OCI-LY7 (cell line): ENCODE data around the gene TNXB. TPM values are rescaled to one million over a fixed set of nuclear protein-coding genes. Genes with fewer than 3 reads are reported as not detected.

Experiments used
- BruUV-seq: library from RNA; stranded (reverse); fragments of 400-500 nt; replicated peaks from 2 replicates; lab custom pipeline; 2021; lab: Mats Ljungman, UMichigan
- CTCF ChIA-PET: fragments of 300-600 bp; sonication (Branson Sonifier 250); formaldehyde crosslinking; loops from one replicate; lab custom pipeline; 2022; ENCODE audit warnings: antibody characterized with exemption; ENCODE audit not compliant: unreplicated experiment; lab: Charles Lee
- POLR2A ChIA-PET: fragments of 300-600 bp; sonication (Branson Sonifier 250); formaldehyde crosslinking; loops from one replicate; lab custom pipeline; 2022; ENCODE audit warnings: antibody characterized with exemption; lab: Charles Lee
- DNase-seq: peaks from one replicate; pipeline ENCODE4 v3.0.0-alpha.2; 2015; ENCODE audit warnings: low spot score
- H2AFZ ChIP-seq: fragments of 200-600 bp; sonication (generic), shearing (Covaris generic); 2 replicates; pipeline ENCODE4 v1.6.1; 2014; ENCODE audit warnings: mild to moderate bottlenecking, antibody characterized with exemption, low read length, moderate library complexity
- H3K27ac ChIP-seq: fragments of 200-600 bp; sonication (generic); 2 replicates; pipeline ENCODE4 v1.5.1; 2014; ENCODE audit warnings: mixed run types, low read depth, mild to moderate bottlenecking, moderate library complexity, low read length, inconsistent platforms; ENCODE audit not compliant: poor library complexity, severe bottlenecking
- H3K36me3 ChIP-seq: fragments of 200-600 bp; sonication (generic); 2 replicates; pipeline ENCODE4 v1.6.1; 2014; ENCODE audit warnings: mild to moderate bottlenecking, antibody characterized with exemption, low read length, moderate library complexity, mixed read lengths; ENCODE audit not compliant: insufficient read depth
- H3K4me1 ChIP-seq: fragments of 200-600 bp; sonication (generic); 2 replicates; pipeline ENCODE4 v1.5.1; 2014; ENCODE audit warnings: mild to moderate bottlenecking, low read length; ENCODE audit not compliant: insufficient read depth, poor library complexity, severe bottlenecking
- H3K4me2 ChIP-seq: fragments of 200-600 bp; sonication (generic); 2 replicates; pipeline ENCODE4 v1.6.1; 2014; ENCODE audit warnings: mild to moderate bottlenecking, low read length
- H3K4me3 ChIP-seq: fragments of 200-600 bp; sonication (generic); 2 replicates; pipeline ENCODE4 v1.5.1; 2014; ENCODE audit warnings: mild to moderate bottlenecking, low read depth, low read length; ENCODE audit not compliant: poor library complexity, severe bottlenecking
- H3K79me2 ChIP-seq: fragments of 200-600 bp; sonication (generic); 2 replicates; pipeline ENCODE4 v1.6.1; 2016; ENCODE audit warnings: low read depth, mild to moderate bottlenecking, low read length, moderate library complexity, mixed read lengths; ENCODE audit not compliant: insufficient read depth
- H3K9me2 ChIP-seq: fragments of 200-600 bp; sonication (generic); 2 replicates; pipeline ENCODE4 v1.6.1; 2016; ENCODE audit warnings: mild to moderate bottlenecking, low read length, mixed read lengths; ENCODE audit not compliant: insufficient read depth
- H3K9me3 ChIP-seq: fragments of 200-600 bp; sonication (generic); 2 replicates; pipeline ENCODE4 v1.6.1; 2014; ENCODE audit warnings: mild to moderate bottlenecking, mixed run types, low read length, mixed read lengths
- H4K20me1 ChIP-seq: fragments of 200-600 bp; sonication (generic); 2 replicates; pipeline ENCODE4 v1.6.1; 2014; ENCODE audit warnings: mild to moderate bottlenecking, antibody characterized with exemption, low read length, moderate library complexity, mixed read lengths; ENCODE audit not compliant: insufficient read depth
- EZH2phosphoT487 ChIP-seq: fragments of 200-600 bp; sonication (generic); IDR thresholded peaks from 2 replicates; pipeline ENCODE4 v1.6.1; 2018; ENCODE audit warnings: low read depth, borderline replicate concordance, mild to moderate bottlenecking, mixed run types, antibody characterized with exemption, low read length, moderate library complexity, mixed read lengths
- intact Hi-C: fragments of 100-400 bp; cut with micrococcal nuclease; formaldehyde crosslinking; loops from one replicate; pipeline ENCODE4 v1.10.0; 2022; ENCODE audit not compliant: unreplicated experiment
- total RNA-seq, 2 experiments: library from RNA; depleted of rRNA in 1 of 2; stranded (reverse); fragments of >200 nt in 1 of 2; shearing (Covaris generic) in 1 of 2; gene quantifications; 2 replicates each; pipeline ENCODE4 v1.2.3, GENCODE V29; 2014 to 2022
- TF ChIP-seq, protein P1 (sequence below): fragments of 200-600 bp; sonication (generic); conservative IDR thresholded peaks from 2 replicates; pipeline ENCODE4 v1.5.1; 2014; ENCODE audit warnings: mild to moderate bottlenecking, antibody characterized with exemption, low read length, moderate library complexity, mixed read lengths

Gene TNXB
- total RNA-seq, 2 experiments from 2014 or later = 1.7 to 9.2 TPM

DNA sequence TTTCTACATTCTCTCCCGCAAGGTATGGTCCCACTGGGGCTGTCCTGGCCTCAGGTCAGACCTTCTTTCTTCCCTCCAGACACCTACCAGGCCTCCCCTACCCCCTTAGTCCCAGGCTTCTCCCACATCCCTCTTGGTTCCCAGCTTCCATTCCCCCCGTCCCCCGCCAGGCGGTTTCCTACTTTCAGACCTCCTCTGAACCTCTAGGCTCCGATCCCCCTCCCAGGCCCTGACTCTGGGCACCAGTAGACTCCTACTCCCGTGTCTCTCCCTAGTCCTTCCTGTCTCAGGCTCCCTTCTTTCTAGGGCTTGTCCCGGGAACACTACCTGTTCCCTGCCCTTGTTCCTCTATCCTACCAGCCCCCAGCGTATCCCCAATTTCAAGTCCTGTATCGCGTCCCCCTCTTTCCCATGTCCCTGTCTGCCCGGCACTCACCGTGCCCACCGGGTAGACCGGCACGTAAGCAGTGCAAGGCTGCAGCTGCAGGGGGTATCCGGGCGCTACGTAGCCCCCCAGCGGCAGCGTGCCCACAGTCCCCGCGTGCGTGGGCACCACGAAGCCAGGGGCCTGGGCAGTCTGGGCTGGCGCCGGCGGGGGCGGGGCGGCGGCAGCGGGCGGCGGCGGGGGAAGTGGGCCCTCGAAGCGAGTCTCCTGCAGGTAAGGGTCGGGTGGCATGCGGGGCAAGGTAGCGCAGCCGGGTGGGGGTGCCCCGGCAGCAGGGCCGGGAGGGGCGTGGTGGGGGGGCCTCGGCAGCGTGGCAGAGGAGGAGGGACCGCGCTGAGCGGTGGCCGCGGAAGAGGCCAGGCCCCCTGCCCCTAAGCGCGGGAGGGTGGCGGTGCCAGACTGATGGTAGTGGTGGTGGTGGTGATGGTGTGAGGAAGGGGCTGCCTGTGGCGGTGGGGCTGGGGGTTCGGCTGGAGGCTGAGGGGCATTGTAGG lies 41.1 kb upstream of the TNXB start:
- intact Hi-C loops = no loop called here
- POLR2A ChIA-PET = no interaction called here

DNA sequence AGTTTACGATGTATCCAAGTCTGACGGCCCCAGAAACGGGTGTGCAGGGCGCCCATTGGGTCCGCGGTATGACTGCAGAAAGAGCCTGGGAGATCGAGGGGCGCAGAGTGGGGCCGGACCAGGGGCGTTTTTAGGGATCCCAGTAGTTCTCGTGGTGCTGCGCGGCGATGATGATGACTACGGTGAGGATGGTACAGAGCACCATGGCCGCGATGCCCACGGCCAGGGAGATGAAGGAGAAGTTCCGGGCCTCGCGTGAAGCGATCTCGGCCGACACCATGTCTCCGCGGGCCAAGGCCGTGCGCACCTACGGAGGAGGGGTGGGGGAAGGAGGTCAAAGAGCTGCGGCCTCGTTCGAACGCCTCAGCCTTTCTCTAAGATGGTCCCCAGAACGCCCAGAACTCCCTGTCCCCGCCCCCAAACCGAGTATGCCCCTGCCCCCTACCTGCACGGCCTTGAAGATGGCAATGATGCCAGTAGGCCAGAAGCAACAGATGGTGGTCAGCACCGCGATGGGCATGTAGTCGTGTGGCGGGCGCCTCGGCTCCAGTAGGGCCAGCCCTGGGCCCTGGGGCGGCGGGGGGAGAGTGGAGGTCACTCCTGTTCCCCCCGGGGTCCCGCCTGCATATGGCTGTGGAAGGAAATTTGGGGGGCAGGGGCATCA lies 40.1 kb upstream of the TNXB start:
- POLR2A ChIA-PET = no interaction called here
- CTCF ChIA-PET = no interaction called here
- no peaks in the 10 kb centered on the region for H3K79me2 ChIP-seq
- no peaks in the 10 kb centered on the region for H3K9me3 ChIP-seq
- peaks cover 12% of the 10 kb centered on the region for H3K4me1 ChIP-seq
- no peaks in the 10 kb centered on the region for H4K20me1 ChIP-seq
- intact Hi-C loops = no loop called here
- no peaks in the 10 kb centered on the region for H3K36me3 ChIP-seq
- no TSS peak for BruUV-seq
- no peak overlapping the region for H3K4me2 ChIP-seq
- TF ChIP-seq EZH2phosphoT487 = no peak
- TF ChIP-seq, protein P1, sequence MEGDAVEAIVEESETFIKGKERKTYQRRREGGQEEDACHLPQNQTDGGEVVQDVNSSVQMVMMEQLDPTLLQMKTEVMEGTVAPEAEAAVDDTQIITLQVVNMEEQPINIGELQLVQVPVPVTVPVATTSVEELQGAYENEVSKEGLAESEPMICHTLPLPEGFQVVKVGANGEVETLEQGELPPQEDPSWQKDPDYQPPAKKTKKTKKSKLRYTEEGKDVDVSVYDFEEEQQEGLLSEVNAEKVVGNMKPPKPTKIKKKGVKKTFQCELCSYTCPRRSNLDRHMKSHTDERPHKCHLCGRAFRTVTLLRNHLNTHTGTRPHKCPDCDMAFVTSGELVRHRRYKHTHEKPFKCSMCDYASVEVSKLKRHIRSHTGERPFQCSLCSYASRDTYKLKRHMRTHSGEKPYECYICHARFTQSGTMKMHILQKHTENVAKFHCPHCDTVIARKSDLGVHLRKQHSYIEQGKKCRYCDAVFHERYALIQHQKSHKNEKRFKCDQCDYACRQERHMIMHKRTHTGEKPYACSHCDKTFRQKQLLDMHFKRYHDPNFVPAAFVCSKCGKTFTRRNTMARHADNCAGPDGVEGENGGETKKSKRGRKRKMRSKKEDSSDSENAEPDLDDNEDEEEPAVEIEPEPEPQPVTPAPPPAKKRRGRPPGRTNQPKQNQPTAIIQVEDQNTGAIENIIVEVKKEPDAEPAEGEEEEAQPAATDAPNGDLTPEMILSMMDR = no peak
- H2AFZ ChIP-seq = no peak overlapping the region
- H3K9me2 ChIP-seq = no peaks in the 10 kb centered on the region
- no peak overlapping the region for H3K4me3 ChIP-seq
- DNase-seq = no peak
- H3K27ac ChIP-seq = no peak overlapping the region

More for the DNA sequence above, 41.1 kb upstream of the TNXB start:
- H3K36me3 ChIP-seq = no peaks in the 10 kb centered on the region
- H3K79me2 ChIP-seq = no peaks in the 10 kb centered on the region; the same call in 1 of the 2 replicates
- TF ChIP-seq EZH2phosphoT487 = no peak
- TF ChIP-seq, protein P1 = no peak
- no peaks in the 10 kb centered on the region for H3K9me3 ChIP-seq
- no peak overlapping the region for H3K4me2 ChIP-seq
- H4K20me1 ChIP-seq = no peaks in the 10 kb centered on the region
- H3K27ac ChIP-seq = no peak overlapping the region
- CTCF ChIA-PET = no interaction called here
- no peak for DNase-seq
- no TSS peak for BruUV-seq
- no peak overlapping the region for H2AFZ ChIP-seq
- H3K4me3 ChIP-seq = no peak overlapping the region
- no peaks in the 10 kb centered on the region for H3K9me2 ChIP-seq
- peaks cover 16% of the 10 kb centered on the region for H3K4me1 ChIP-seq
